LNCAP (cell line): ENCODE data around the gene GALNT2.

Experiments
- TF ChIP-seq, protein P1 (sequence below): fragments of 450-650 bp; IDR thresholded peaks from 2 replicates; pipeline ENCODE4 v1.5.1; 2017; ENCODE audit warnings: mild to moderate bottlenecking

Gene GALNT2

DNA sequence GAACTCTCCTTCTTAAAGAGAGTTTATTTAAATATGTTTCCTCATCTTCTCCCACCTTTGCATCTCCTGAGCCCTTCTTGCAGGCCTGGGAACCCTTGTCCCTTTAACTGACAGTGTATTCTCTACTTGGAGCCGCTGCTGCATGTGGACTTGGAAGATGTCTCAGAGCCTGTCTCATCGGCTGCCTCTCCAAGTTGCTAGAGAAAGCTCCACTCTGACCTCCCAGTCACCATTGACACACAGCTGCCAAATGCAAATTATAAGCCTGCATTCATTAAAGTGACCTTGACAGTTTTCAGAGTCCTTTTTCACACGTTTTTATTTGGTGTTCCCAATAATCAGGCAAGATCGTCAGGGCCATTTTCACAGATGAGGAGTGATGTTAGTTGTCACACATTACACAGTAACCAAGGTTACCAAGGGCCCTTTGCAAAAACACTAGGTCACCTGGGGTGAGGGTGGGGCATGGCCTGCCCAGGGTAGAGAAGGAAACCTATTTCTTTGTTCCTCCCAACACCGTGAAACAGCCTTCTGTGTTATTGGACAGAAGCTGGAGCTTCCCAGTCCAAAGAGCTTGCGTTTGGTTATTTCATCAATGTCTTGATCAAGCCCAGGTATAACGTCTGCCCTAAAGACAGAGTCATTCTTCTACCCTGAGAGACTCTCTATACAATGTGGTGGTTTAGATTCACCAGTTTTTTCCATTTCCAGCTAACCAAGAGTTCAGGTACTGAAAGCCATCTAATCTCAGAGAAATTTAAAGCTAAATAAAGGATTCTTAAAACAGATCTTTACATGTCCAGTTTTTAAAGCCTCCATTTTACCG lies 164.1 kb downstream of the GALNT2 start:
- TF ChIP-seq, protein P1, sequence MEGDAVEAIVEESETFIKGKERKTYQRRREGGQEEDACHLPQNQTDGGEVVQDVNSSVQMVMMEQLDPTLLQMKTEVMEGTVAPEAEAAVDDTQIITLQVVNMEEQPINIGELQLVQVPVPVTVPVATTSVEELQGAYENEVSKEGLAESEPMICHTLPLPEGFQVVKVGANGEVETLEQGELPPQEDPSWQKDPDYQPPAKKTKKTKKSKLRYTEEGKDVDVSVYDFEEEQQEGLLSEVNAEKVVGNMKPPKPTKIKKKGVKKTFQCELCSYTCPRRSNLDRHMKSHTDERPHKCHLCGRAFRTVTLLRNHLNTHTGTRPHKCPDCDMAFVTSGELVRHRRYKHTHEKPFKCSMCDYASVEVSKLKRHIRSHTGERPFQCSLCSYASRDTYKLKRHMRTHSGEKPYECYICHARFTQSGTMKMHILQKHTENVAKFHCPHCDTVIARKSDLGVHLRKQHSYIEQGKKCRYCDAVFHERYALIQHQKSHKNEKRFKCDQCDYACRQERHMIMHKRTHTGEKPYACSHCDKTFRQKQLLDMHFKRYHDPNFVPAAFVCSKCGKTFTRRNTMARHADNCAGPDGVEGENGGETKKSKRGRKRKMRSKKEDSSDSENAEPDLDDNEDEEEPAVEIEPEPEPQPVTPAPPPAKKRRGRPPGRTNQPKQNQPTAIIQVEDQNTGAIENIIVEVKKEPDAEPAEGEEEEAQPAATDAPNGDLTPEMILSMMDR, result no peak

DNA sequence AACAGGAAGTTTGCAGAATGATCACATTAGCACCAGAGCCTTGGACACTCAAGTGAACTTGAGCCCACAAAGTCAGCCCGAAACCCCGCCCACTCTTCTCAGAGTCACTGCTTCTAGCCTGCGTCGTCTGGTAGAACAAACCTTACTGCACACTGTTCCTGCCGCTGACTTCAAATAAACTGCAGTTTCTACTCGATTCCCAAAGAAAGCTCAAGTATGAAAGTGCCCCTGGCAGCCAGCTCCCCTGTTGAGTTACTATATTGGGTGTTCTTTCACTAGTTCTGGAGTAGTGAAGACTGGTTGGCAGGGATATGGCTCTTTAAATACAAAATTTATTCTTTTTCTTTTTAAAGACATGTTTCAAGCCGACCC lies 164.7 kb downstream of the GALNT2 start:
- TF ChIP-seq, protein P1, result no peak

DNA sequence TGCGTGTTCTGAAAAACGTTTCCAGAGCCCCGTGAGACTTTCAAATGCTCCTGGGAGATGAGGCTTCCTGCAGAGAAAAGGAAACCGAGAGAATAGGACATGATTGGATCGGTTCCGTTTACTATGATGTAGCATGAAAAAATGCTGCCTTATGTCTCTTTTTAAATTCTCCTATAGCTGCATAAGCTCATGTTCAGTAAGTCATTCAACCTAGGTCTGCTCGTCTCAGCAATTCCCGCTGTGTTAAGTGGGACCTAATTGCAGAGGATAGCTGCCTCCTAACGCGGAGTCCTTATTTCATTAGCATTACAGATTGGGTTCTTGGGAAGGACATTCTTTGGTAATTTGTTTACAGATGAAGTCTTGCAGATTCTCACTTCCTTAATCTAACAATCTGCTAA lies 165.3 kb downstream of the GALNT2 start:
- TF ChIP-seq, protein P1, result no peak

DNA sequence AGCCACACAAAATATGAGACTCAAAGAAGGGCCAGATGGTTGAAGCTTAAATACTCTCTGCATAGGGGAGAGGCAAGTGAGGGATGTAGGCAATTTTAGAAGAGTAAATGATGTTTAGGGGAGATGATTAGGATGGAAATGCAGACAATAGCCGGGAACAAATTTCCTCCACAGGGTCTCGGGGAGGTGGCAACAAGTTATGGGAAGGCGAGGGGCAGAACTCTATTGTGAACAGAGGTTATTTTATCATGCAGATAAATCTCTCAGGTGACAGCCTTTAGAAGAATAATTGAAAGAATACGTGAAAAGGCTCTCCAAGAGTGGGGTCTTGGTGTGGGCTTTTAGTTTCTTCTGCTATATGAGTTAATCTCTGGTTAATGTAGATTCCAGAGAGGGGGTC lies 166.7 kb downstream of the GALNT2 start:
- TF ChIP-seq, protein P1, result no peak

DNA sequence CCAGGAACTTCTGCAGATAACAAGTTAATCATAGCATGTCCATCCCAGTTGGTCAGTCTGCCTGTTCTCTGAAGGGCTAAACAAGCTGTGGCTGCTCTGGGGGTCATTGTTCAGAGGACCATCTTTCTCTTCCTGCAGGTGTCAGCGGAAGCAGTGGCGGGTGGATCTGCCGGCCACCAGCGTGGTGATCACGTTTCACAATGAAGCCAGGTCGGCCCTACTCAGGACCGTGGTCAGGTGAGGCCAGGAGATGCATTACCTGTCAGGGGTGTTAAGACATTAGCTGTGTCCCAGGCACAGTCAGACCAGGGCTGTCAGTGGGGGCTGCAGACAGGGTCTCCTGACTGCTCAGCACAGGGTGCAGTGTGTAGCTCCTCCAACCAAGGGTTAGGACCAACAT lies 168.8 kb downstream of the GALNT2 start:
- TF ChIP-seq, protein P1, result no peak

DNA sequence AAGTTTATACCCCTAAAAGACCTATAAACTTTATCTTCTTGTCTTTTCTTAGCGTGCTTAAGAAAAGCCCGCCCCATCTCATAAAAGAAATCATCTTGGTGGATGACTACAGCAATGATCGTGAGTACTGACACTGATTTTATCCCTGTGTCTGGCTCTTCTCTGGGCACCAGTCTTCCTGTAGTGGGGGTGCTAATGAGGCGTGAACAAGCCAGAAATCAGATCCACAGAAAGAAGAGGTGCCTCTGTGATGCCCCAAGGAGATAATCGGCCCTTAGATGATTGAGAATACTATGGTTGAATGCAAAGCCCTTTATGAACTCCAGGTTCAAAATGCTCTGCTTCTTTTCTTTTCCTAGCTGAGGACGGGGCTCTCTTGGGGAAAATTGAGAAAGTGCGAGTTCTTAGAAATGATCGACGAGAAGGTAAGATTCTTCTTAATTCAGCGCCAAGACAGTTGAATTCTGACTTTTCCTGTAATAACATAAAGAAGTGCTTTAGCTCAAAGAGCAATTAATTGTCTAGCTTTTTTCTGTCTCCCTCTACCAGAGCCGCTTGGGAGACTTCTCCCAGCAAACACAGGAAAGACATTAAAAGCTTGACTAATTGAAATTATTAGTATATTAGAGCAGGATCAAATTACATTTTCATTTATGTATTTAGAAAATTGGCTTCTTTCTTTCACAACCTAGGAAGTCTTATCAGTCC lies 169.4 kb downstream of the GALNT2 start:
- TF ChIP-seq, protein P1, result no peak

DNA sequence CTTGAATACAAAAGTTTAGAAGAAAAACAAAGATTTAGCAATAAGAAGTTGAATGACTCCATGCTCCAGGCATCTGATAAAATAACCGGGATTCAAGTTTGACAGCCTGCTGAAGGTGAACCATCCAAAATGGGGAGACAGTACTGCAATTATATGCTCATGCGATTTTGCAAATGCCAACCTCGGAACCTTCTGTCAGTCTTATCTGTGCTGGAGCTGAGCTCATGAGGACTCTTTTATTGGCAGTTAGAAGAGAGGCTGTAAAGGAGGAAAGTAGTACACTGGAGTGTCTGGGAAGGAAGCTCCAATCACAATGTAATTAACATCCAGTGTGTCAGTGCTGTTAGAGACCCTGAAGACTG lies 170.0 kb downstream of the GALNT2 start:
- TF ChIP-seq, protein P1, result no peak
